BJ (cell line): ENCODE data around the gene RASGRP4. TPM values are rescaled to one million over a fixed set of nuclear protein-coding genes. Genes with fewer than 3 reads are reported as not detected.
A peak's percentile ranks its signal among the peaks of the same experiment; 100 is the strongest.

Experiments
- CTCF ChIA-PET: fragments of 350-600 bp; formaldehyde crosslinking; extraction: SDS; loops from one replicate; lab custom pipeline; 2021; ENCODE audit warnings: antibody characterized with exemption, inconsistent platforms; lab: Yijun Ruan, JAX
- POLR2A ChIA-PET: fragments of 300-600 bp; sonication (Branson Sonifier 250); formaldehyde crosslinking; extraction: SDS; loops from one replicate; lab custom pipeline; 2021; ENCODE audit warnings: antibody characterized with exemption; lab: Charles Lee
- DNase-seq: peaks from one replicate; pipeline ENCODE4 v3.0.0-alpha.2; 2011; ENCODE audit warnings: low read depth
- H3K27me3 ChIP-seq: 2 replicates; pipeline ENCODE4 v1.6.0; 2011; ENCODE audit warnings: low read length; ENCODE audit not compliant: control insufficient read depth, insufficient read depth
- H3K36me3 ChIP-seq: 2 replicates; pipeline ENCODE4 v1.5.1; 2011; ENCODE audit warnings: low read length; ENCODE audit not compliant: control insufficient read depth, insufficient read depth
- H3K4me3 ChIP-seq: 2 replicates; pipeline ENCODE4 v1.5.1; 2011; ENCODE audit warnings: low read depth, mild to moderate bottlenecking, control low read depth, low read length
- CTCF ChIP-seq: IDR thresholded peaks from 2 replicates; pipeline ENCODE4 v1.5.1; 2011; ENCODE audit warnings: low read depth, mild to moderate bottlenecking, control low read depth, inconsistent platforms, low read length, moderate library complexity; ENCODE audit not compliant: insufficient read depth
- polyA plus RNA-seq: library from polyadenylated mRNA; depleted of rRNA; stranded (reverse); fragments of >200 nt; gene quantifications from 2 replicates; pipeline ENCODE4 v1.2.3, GENCODE V29; 2011

The RASGRP4 gene
- polyA plus RNA-seq, 1 experiment: not detected

GRCh38 chr19:38377052-38377451 is 49.0 kb downstream of the RASGRP4 start:
- TF ChIP-seq CTCF: no peak
- Histone ChIP-seq H3K36me3 (peaks cover 29% of the 10 kb centered on the region), H3K27me3 (no peaks in the 10 kb centered on the region), H3K4me3 (no peak overlapping the region)
- no peak for DNase-seq
- CTCF ChIA-PET: interaction anchor here (2.0 to 2.1 kb wide), 2 partner anchors 8 to 11 kb away, joined by 8 to 12 read pairs; partner anchors contain the start of genes GGN and SPRED3
- POLR2A ChIA-PET: no interaction called here

GRCh38 chr19:38376576-38376975 is 49.4 kb downstream of the RASGRP4 start:
- ChIA-PET POLR2A (interaction anchor here (0.5 to 1.4 kb wide), 2 partner anchors 10 to 11 kb away, joined by 3 to 18 read pairs; partner anchors contain the start of gene GGN), CTCF (interaction anchor here (2.0 to 2.1 kb wide), 2 partner anchors 8 to 11 kb away, joined by 8 to 12 read pairs; partner anchors contain the start of genes GGN and SPRED3)
- no peak for DNase-seq
- peaks cover 24% of the 10 kb centered on the region for H3K36me3 ChIP-seq
- H3K4me3 ChIP-seq: no peak overlapping the region
- no peak for TF ChIP-seq CTCF
- H3K27me3 ChIP-seq: no peaks in the 10 kb centered on the region

GRCh38 chr19:38375748-38376147 is 50.3 kb downstream of the RASGRP4 start:
- CTCF ChIA-PET: interaction anchor here (0.7 to 2.1 kb wide), 4 partner anchors 9 to 40 kb away, joined by 3 to 12 read pairs (median 7); partner anchors contain the start of genes FAM98C, GGN and SPRED3
- H3K27me3 ChIP-seq: no peaks in the 10 kb centered on the region

GRCh38 chr19:38375098-38375493 is 50.9 kb downstream of the RASGRP4 start:
- CTCF ChIA-PET: interaction anchor here (1.2 to 2.1 kb wide), 6 partner anchors 9 to 40 kb away, joined by 3 to 12 read pairs (median 5); partner anchors contain the start of genes CATSPERG, FAM98C, GGN and SPRED3
- TF ChIP-seq CTCF: no peak
- no peak for DNase-seq
- H3K4me3 ChIP-seq: peak overlapping the region; percentile 75
- no peaks in the 10 kb centered on the region for H3K27me3 ChIP-seq
- peaks cover 13% of the 10 kb centered on the region for H3K36me3 ChIP-seq
- POLR2A ChIA-PET: interaction anchor here (0.6 kb wide), 1 partner anchor 11 kb away, joined by 3 read pairs; no protein-coding TSS in a partner anchor

More at GRCh38 chr19:38375748-38376147, 50.3 kb downstream of the RASGRP4 start:
- Histone ChIP-seq H3K4me3 (peak overlapping the region; percentile 75), H3K36me3 (peaks cover 15% of the 10 kb centered on the region)
- no peak for TF ChIP-seq CTCF
- no peak for DNase-seq
- POLR2A ChIA-PET: interaction anchor here (0.5 to 1.4 kb wide), 3 partner anchors 11 to 454 kb away, joined by 3 to 18 read pairs (median 4); partner anchors contain the start of gene GGN

- peak within 1 kb of the TSS; percentile 75 for H3K4me3 ChIP-seq
- 0 out of 2 replicates have a peak, but pooled peaks cover 1% of the 10 kb centered on the region for H3K27me3 ChIP-seq
- POLR2A ChIA-PET: interaction anchor here (0.6 to 1.0 kb wide), 5 partner anchors 11 to 128 kb away, joined by 3 to 8 read pairs (median 3); partner anchors contain the start of gene GGN
- peak; percentile 93 for DNase-seq
- peak; percentile 37 for TF ChIP-seq CTCF
- CTCF ChIA-PET: interaction anchor here (0.9 to 1.7 kb wide), 11 partner anchors 13 to 556 kb away, joined by 3 to 9 read pairs (median 4); partner anchors contain the start of genes CATSPERG, FAM98C, GGN and MRPS12
- H3K36me3 ChIP-seq: peaks cover 13% of the 10 kb centered on the region
Measured at GRCh38 chr19:38374332-38375097, 51.5 kb downstream of the RASGRP4 start, which contains the start of gene PSMD8. TSS of gene PSMD8 (plus strand) at chr19:38374571. CDS start at chr19:38374602, 31 bp downstream.
